Psoas muscle (tissue), 8 donors: ENCODE data around the gene KCNS1. TPM values are rescaled to one million over a fixed set of nuclear protein-coding genes. Genes with fewer than 3 reads are reported as not detected.

Experiments
- ATAC-seq, 4 donors: fragments of 200-7000 bp; cut with Tn5 transposase; one replicate each; pipeline ENCODE4 v1.9.1; 2020; ENCODE audit warnings: moderate library complexity in 3 of 4, mild to moderate bottlenecking in 2 of 4
- DNase-seq, 2 donors: peaks; one replicate each; pipeline ENCODE4 v3.0.0-alpha.2; 2020
- H3K27ac ChIP-seq: fragments of 200-600 bp; one replicate; pipeline ENCODE4 v1.8.0; 2022
- H3K27me3 ChIP-seq, 3 donors: fragments of 200-600 bp in 1 of 3; one replicate each; pipeline versions ENCODE4 v1.6.1 to v1.8.0; 2013 to 2022; ENCODE audit warnings: low read length in 2 of 3, mild to moderate bottlenecking in 2 of 3, moderate library complexity in 1 of 3; ENCODE audit not compliant: insufficient read depth in 3 of 3
- H3K36me3 ChIP-seq, 2 donors: fragments of 200-600 bp in 1 of 2; one replicate each; pipeline versions ENCODE4 v1.6.1 to v1.8.0; 2013 to 2022; ENCODE audit warnings: low read depth in 1 of 2, mild to moderate bottlenecking in 1 of 2, moderate library complexity in 1 of 2; ENCODE audit not compliant: insufficient read depth in 1 of 2
- H3K4me1 ChIP-seq: fragments of 200-600 bp; one replicate; pipeline ENCODE4 v1.8.0; 2022
- H3K4me3 ChIP-seq: fragments of 200-600 bp; one replicate; pipeline ENCODE4 v1.8.0; 2022; ENCODE audit warnings: mild to moderate bottlenecking
- H3K9me3 ChIP-seq: fragments of 200-600 bp; one replicate; pipeline ENCODE4 v1.8.0; 2022
- WGBS, 3 donors: extraction: QIAGEN DNeasy Blood & Tissue Kit; methylation state at CpG; one replicate each; pipeline versions ENCODE4 v1.1.6 to v1.1.7; 2013; 5-methylcytosine and 5-hydroxymethylcytosine counted together
- intact Hi-C, 2 donors: fragments of 100-400 bp; cut with DNase I; formaldehyde crosslinking; loops; one replicate each; pipeline versions ENCODE4 v1.11.0 to v1.14.2; 2022
- polyA plus RNA-seq, 3 donors: library from polyadenylated mRNA; stranded (reverse); fragments of 200-250 nt; gene quantifications; one replicate each; pipeline ENCODE4 v1.2.3, GENCODE V29; 2013
- total RNA-seq, 4 donors: library from RNA; stranded (reverse); fragmentation: NEBNext Ultra II Directional in 2 of 4; extraction: Animal tissue kit (Norgen Biotek cat#: 25700) in 2 of 4; gene quantifications; one replicate each; pipeline versions ENCODE4 v1.2.1 to v1.2.4, GENCODE V29; 2021 to 2023
- TF ChIP-seq, protein P1 (sequence below): fragments of 200-600 bp; IDR thresholded peaks from one replicate; pipeline ENCODE4 v1.8.0; 2022; ENCODE audit warnings: antibody characterized with exemption
- donor health status: healthy with polysubstance abuse.
- donor health status: DM: no; HTN: no; CAD: no; lungs with moderate emphysema.
- donor health status: Bipolar disorder and iron deficiency.
- donor health status: healthy.
- donor health status: DM: yes; HTN: yes; CAD: no.
- donor health status: DM: no; HTN: no; CAD: no.
- donor health status: DM: no; HTN: no; CAD: no.
- donor health status: DM: yes; HTN: yes; CAD: no.

KCNS1 gene
- total and polyA plus RNA-seq, 7 donors = under 0.01 TPM; not detected in 6

- H3K27me3 ChIP-seq = no peaks in the 10 kb centered on the region
- ATAC-seq = no peak
- no peaks in the 10 kb centered on the region for H3K4me1 ChIP-seq
- H3K4me3 ChIP-seq = no peak overlapping the region
- H3K36me3 ChIP-seq = peaks cover 0 to 6% of the 10 kb centered on the region in 2 donors
- WGBS, 3 donors = 91 to 96% (median 94%) methylated on average over 4 of the region's 4 CpGs
- intact Hi-C loops = no loop called here
- TF ChIP-seq, protein P1, sequence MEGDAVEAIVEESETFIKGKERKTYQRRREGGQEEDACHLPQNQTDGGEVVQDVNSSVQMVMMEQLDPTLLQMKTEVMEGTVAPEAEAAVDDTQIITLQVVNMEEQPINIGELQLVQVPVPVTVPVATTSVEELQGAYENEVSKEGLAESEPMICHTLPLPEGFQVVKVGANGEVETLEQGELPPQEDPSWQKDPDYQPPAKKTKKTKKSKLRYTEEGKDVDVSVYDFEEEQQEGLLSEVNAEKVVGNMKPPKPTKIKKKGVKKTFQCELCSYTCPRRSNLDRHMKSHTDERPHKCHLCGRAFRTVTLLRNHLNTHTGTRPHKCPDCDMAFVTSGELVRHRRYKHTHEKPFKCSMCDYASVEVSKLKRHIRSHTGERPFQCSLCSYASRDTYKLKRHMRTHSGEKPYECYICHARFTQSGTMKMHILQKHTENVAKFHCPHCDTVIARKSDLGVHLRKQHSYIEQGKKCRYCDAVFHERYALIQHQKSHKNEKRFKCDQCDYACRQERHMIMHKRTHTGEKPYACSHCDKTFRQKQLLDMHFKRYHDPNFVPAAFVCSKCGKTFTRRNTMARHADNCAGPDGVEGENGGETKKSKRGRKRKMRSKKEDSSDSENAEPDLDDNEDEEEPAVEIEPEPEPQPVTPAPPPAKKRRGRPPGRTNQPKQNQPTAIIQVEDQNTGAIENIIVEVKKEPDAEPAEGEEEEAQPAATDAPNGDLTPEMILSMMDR = no peak
- no peak overlapping the region for H3K27ac ChIP-seq
- no peak for DNase-seq
- H3K9me3 ChIP-seq = no peaks in the 10 kb centered on the region
Measured at GRCh38 chr20:45058168-45058850, 42.6 kb downstream of the KCNS1 start.

- intact Hi-C loops = no loop called here
- peaks cover 0 to 6% of the 10 kb centered on the region in 2 donors for H3K36me3 ChIP-seq
Measured at GRCh38 chr20:45056473-45057173, 44.3 kb downstream of the KCNS1 start.

GRCh38 chr20:45055056-45055455, 45.9 kb downstream of the KCNS1 start:
- DNase-seq (no peak), ATAC-seq (no peak)
- Histone ChIP-seq H3K4me3 (no peak overlapping the region), H3K27ac (no peak overlapping the region), H3K36me3 (peaks cover 0 to 6% of the 10 kb centered on the region in 2 donors), H3K9me3 (no peaks in the 10 kb centered on the region), H3K27me3 (no peaks in the 10 kb centered on the region), H3K4me1 (peaks cover 10% of the 10 kb centered on the region)
- intact Hi-C loops = no loop called here
- 86 to 89% (median 88%) methylated on average over 4 of the region's 4 CpGs for WGBS, 3 donors
- TF ChIP-seq, protein P1 = no peak

More at GRCh38 chr20:45056473-45057173, 44.3 kb downstream of the KCNS1 start:
- Histone ChIP-seq H3K4me3 (no peak overlapping the region), H3K27ac (no peak overlapping the region), H3K9me3 (no peaks in the 10 kb centered on the region), H3K4me1 (peaks cover 1% of the 10 kb centered on the region), H3K27me3 (no peaks in the 10 kb centered on the region)
- no peak for DNase-seq
- ATAC-seq = no peak
- 72 to 81% (median 76%) methylated on average over 8 of the region's 8 CpGs for WGBS, 3 donors
- TF ChIP-seq, protein P1 = no peak

DNA sequence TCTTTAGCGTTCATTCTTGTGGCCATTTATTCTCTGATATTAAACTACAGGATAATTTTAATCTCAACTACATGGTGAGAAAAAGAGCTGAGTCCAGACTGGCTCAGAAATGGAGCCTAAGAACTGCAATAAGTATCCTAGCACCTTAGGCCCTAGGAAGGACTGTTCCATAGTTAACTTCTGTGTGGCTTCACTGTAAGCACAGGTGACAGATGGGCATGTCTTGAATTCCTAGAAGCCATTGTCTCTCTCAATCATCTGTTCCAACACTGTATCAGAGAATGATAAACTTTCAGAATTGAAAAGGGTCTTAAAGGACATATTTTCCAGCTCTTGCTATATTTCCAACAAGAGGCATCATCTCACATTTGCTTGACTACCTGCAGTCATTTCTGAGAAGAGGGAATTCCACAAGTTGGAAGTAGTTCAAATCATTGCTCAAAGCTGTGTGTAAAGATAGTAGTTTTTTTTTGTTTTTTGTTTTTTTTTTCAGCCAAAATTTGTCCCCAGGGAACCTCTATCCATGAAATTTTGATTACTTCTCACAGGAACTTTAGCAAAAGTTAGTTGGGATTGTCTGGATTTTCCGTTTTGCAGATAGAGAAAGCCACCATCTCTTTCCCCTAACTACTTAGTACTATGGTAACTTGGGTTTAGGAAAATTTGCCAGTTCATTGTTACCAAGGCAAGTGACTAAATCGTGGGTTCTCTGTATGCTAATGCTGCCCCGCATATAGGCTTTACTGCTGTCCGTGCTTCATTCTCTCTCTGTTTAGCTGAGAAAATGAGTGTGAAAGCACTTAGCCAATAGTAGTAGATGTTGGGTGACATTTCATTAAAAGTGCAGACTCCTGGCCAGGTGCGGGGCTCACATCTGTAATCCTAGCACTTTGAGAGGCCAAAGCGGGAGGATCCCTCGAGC, 47.2 kb downstream of the KCNS1 start:
- 81 to 88% (median 85%) methylated on average over 8 of the region's 8 CpGs for WGBS, 3 donors
- peaks cover 0 to 6% of the 10 kb centered on the region in 2 donors for H3K36me3 ChIP-seq
- H3K4me1 ChIP-seq = peaks cover 10% of the 10 kb centered on the region
- H3K9me3 ChIP-seq = no peaks in the 10 kb centered on the region
- H3K4me3 ChIP-seq = no peak overlapping the region
- no peak overlapping the region for H3K27ac ChIP-seq
- TF ChIP-seq, protein P1 = no peak
- no peak for DNase-seq
- no peak for ATAC-seq
- no peaks in the 10 kb centered on the region for H3K27me3 ChIP-seq
- intact Hi-C loops = no loop called here
